H1 (cell line): ENCODE measurements around the gene PXDC1. TPM values are rescaled to one million over a fixed set of nuclear protein-coding genes. Genes with fewer than 3 reads are reported as not detected.

ENCODE experiments used
- polyA plus RNA-seq, 7 experiments: library from polyadenylated mRNA; depleted of rRNA in 3 of 7; stranded (reverse) in 5 of 7; unstranded in 2 of 7; fragments of >200 nt in 5 of 7; fragments of 200-250 nt in 2 of 7; gene quantifications; 1 replicate in 5 of 7; 2 replicates in 1 of 7; 4 replicates in 1 of 7; pipeline versions ENCODE4 v1.2.1 to v1.2.3, GENCODE V29; 2011 to 2013; ENCODE audit warnings: missing spikeins in 2 of 7, mixed read lengths in 2 of 7
- small RNA-seq: library from polyadenylated mRNA; stranded (forward); fragments of <200 nt; extraction: miRNeasy Mini kit (QIAGEN cat#:217004); gene quantifications from one replicate; pipeline ENCODE3, GENCODE V24; 2013; ENCODE audit not compliant: insufficient read depth
- total RNA-seq: library from RNA; stranded (reverse); fragmentation: NEBNext Ultra II Directional; extraction: Animal tissue kit (Norgen Biotek cat#: 25700); gene quantifications from 2 replicates; pipeline ENCODE4 v1.2.1, GENCODE V29; 2021

Gene PXDC1
- total and polyA plus RNA-seq, 2 of the 8 experiments (the other 6 are each of a cell fraction or from before 2014, with no cell fraction given) = 1.7 to 2.0 TPM

Small RNAs within 50 kb of the gene (small RNA-seq; reads per million reads assigned to genes)
- gene AL033523.1 = not detected

Other genes with a start within 250 kb of the PXDC1 start
- gene FAM50B, start 97.7 kb upstream of the PXDC1 start, total RNA-seq = 3.1 and 3.8 TPM in 2 replicates
- gene FAM50B, start 97.7 kb upstream of the PXDC1 start, polyA plus RNA-seq (2011; rRNA removed) = 3.2 and 3.6 TPM in 2 replicates